C4-2B (cell line): ENCODE measurements around the gene ATP8B1.
"Not testable (repeated sequence)": the region's sequence is repeated elsewhere in the genome, so short reads cannot be mapped to it uniquely, and the experiment has no call there.

Experiments used
- H3K27ac ChIP-seq: fragments of 450-650 bp; 2 replicates; pipeline ENCODE4 v1.5.1; 2017
- CTCF ChIP-seq: fragments of 450-650 bp; conservative IDR thresholded peaks from 2 replicates; pipeline ENCODE4 v1.5.1; 2017; ENCODE audit warnings: mild to moderate bottlenecking
- ZFX ChIP-seq: fragments of 450-650 bp; IDR thresholded peaks from 2 replicates; pipeline ENCODE4 v1.6.1; 2017

Gene ATP8B1

GRCh38 chr18:57651914-57652313 lies 151.2 kb downstream of the ATP8B1 start:
- TF ChIP-seq CTCF (no peak), ZFX (no peak)
- no peak overlapping the region for H3K27ac ChIP-seq

DNA sequence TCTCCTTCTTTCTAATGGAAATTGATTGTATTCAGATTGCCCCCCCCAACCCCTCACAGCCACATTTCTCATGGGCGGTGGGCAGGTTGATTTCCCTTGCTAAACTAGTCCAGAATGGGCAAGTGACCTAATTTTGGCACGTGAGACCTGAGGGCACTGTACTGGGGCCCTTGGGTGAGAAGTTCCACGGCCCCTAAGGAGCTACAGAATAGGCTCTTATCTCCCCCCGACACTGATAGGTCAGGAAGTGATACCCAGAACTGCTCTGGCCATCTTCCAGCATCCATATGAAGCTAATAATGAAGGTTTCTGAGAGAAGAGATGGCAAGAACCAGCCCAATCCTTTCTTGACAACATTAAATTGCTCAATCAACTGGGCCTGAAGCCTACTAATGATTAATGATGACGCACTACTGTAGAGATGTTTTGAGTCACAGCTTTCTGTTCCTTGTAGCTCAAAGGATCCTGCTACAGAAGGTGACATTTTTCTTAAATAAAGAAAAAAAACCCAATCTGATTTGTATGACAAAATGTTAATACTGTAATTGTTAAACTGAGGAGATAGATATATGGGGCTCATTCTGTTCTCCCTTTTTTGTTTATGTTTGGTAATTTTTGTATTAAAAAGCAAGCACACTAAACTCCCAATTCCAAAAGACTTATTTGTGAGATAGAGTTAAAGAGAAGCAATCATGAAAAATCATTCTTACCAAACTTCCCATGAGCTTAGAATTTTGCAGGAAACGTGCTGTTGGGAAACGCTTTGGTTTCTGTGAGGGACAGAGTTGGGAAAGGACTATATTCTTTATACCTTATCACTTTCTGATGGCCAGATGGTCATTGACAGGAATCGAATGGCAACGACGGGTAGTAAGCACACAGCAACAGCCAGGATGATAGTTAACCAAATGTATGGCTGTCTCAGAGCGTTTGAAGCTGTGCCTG lies 153.3 kb downstream of the ATP8B1 start:
- no peak overlapping the region for H3K27ac ChIP-seq
- TF ChIP-seq CTCF (no peak), ZFX (no peak)

DNA sequence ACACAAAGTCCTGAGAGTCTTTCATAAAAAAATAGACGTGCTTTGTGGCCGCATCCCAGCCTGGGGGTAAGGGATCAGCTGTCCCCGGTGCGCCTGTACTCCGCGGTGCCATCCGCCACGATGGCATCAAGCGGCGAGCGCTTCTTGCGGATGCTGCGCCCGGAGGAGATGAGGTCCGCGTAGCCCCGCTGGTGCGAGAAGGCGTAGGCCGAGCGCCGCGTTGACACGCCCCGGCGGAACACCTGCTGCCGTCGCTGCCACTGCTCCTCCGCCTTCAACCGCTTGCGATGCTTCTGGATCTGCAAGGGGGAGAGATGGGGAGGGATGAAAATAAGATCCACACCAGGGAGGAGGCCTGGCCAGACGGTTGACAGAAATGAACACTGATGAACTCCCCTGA lies 154.7 kb downstream of the ATP8B1 start:
- no peak for TF ChIP-seq ZFX
- no peak for TF ChIP-seq CTCF
- no peak overlapping the region for H3K27ac ChIP-seq

DNA sequence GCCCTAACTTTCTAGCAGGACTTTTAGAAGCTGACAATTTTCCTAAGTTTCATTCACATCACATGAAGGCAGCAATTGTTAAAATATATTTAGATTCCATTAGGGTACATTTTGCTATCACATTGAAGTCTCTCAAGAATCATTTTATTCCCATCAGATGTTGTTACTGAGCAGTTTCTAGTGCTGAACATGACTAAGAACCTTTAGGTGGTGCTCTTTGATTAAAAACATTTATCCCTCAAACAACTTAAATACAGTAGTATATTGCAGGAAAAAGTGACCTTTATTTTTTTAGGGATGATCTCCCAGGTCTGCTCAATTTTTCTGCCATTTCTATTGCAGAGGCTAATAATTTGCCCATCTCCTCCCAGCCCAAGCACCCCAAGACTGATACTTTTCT lies 158.6 kb downstream of the ATP8B1 start:
- no peak overlapping the region for H3K27ac ChIP-seq
- no peak; the same call in 1 of the 2 replicates for TF ChIP-seq CTCF
- no peak for TF ChIP-seq ZFX

GRCh38 chr18:57643726-57644125 lies 159.4 kb downstream of the ATP8B1 start:
- not testable (repeated sequence) for H3K27ac ChIP-seq

GRCh38 chr18:57642462-57642861 lies 160.7 kb downstream of the ATP8B1 start:
- not testable (repeated sequence) for H3K27ac ChIP-seq

- TF ChIP-seq ZFX (no peak), CTCF (no peak)
- no peak overlapping the region for H3K27ac ChIP-seq
Observed at GRCh38 chr18:57640749-57641148, 162.4 kb downstream of the ATP8B1 start.

GRCh38 chr18:57640236-57640635 lies 162.9 kb downstream of the ATP8B1 start:
- no peak for TF ChIP-seq ZFX
- TF ChIP-seq CTCF: no peak

More at GRCh38 chr18:57640236-57640635, 162.9 kb downstream of the ATP8B1 start:
- H3K27ac ChIP-seq: no peak overlapping the region
